GM21737 (cell line): ENCODE results near the gene PCDHGA6.
"Not testable (repeated sequence)": the region's sequence is repeated elsewhere in the genome, so short reads cannot be mapped to it uniquely, and the experiment has no call there.

Source experiments
- ATAC-seq: cut with Tn5 transposase; IDR thresholded peaks from one replicate; pipeline ENCODE4 v1.9.1; 2021; ENCODE audit warnings: mild to moderate bottlenecking, moderate library complexity; ENCODE audit not compliant: unreplicated experiment

Gene PCDHGA6

DNA sequence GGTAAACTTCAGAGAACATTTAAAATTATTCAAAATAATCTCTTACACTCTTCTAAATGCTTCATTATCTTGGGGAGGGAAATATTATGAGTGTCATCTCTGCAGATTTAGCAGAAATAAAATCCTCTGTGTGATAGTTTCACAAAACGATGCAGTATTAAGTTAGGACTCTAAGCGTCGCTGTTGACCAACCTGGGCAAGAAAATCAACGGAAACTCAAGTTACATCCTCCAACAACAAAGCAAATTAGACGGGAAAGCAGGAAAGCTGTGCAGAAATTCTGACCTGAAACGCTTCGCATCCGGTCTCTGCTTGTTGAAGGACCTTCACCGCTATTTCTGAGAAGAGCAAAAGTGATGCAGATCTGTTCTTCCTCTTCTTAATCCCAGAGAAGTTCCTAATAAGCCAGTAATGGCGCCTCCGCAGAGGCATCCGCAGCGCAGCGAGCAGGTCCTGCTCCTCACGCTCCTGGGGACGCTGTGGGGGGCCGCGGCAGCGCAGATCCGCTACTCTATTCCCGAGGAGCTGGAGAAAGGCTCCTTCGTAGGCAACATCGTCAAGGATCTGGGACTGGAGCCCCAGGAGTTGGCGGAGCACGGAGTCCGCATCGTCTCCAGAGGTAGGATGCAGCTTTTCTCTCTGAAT is at the start of gene PCDHGA6:
TSS of gene PCDHGA6 (plus strand) at position 219 of the 645 bp plus-strand sequence. CDS start at position 412, 193 bp downstream.
- ATAC-seq = no peak

DNA sequence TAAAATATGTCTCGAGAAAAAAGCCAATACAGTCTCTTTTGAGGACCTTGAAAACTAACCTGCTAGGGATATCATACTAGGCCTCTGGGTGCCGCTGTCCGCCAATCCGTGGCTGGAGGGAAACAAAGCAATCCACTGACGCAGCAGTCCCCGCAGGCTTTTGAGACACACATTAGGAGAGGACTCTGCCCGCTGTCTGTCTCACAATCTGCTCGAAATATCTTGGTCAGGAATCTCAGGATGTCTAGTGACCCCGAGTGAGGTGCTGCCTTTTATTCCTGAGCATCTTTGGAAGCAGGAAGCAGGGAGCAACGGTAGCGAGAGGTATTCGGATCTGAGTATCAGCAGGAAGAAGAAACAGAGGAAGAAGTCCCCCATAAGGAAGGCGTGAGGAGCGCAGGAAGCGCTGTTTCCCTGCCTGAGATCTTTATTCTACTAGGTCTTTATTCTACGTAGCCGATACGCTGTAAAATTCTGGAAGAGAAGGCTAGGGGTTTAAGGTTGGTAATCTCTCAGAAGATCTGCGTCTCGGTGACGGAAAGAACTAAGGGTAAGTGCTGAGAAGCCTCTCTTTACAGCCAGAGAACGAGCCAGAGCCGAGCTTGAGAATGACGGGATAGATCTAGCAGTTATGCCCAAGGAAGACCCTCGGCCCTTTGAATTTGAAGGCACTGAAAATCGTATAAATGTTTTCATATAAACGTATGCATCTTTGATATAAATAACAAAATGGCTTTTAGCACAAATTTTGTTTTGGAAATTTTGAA is 47.4 kb upstream of the PCDHGA6 start:
- ATAC-seq = no peak

DNA sequence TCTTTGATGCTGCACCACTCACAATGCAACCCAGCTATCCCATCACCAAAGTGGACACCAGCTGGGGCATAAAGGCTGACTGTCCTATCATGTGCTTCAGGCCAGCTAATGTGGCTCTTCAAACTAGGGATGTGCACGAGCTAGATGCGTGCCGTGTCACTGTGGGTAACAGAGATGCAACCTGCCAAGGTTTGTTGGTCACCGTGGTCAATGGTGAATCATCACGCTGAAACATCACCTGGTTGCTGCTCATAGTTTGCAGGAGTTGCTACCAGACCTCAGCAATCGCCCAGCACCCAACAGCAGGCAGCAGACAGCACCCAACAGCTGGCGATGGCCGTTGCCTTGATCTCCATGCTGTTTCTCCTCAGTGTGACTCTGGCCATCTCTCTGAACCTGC is 45.5 kb upstream of the PCDHGA6 start:
- no peak for ATAC-seq

DNA sequence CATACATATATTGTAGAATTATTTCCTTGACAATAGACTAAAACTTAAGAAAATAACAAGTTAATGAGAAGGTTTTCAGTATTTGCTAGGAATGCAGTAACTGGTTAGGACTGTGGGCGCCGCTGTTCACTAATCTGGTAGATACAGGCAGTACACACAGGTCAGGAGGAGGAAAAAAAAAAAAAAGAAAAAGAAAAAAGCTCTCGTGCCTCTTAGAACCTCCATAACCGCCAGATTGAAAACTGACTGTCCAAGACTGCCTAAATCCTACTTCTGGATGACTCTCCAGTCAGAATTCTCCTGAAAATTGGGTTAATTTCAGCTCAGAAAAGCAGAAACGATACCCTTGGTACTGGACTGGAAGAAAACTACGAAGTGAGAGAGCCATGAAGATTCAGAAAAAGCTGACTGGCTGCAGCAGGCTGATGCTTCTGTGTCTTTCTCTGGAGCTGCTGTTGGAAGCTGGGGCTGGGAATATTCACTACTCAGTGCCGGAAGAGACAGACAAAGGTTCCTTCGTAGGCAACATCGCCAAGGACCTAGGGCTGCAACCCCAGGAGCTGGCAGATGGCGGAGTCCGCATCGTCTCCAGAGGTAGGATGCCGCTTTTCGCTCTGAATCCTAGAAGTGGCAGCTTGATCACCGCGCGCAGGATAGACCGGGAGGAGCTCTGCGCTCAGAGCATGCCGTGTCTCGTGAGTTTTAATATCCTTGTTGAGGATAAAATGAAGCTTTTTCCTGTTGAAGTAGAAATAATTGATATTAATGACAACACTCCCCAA is 43.2 kb upstream of the PCDHGA6 start, which contains the start of gene PCDHGA1:
TSS of gene PCDHGA1 (plus strand) at position 216 of the 782 bp plus-strand sequence.
- ATAC-seq = no peak

DNA sequence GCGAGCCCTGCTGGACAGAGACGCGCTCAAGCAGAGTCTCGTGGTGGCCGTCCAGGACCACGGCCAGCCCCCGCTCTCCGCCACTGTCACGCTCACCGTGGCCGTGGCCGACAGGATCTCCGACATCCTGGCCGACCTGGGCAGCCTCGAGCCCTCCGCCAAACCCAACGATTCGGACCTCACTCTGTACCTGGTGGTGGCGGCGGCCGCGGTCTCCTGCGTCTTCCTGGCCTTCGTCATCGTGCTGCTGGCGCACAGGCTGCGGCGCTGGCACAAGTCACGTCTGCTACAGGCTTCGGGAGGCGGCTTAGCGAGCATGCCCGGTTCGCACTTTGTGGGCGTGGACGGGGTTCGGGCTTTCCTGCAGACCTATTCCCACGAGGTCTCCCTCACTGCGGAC is 41.1 kb upstream of the PCDHGA6 start:
- not testable (repeated sequence) for ATAC-seq

DNA sequence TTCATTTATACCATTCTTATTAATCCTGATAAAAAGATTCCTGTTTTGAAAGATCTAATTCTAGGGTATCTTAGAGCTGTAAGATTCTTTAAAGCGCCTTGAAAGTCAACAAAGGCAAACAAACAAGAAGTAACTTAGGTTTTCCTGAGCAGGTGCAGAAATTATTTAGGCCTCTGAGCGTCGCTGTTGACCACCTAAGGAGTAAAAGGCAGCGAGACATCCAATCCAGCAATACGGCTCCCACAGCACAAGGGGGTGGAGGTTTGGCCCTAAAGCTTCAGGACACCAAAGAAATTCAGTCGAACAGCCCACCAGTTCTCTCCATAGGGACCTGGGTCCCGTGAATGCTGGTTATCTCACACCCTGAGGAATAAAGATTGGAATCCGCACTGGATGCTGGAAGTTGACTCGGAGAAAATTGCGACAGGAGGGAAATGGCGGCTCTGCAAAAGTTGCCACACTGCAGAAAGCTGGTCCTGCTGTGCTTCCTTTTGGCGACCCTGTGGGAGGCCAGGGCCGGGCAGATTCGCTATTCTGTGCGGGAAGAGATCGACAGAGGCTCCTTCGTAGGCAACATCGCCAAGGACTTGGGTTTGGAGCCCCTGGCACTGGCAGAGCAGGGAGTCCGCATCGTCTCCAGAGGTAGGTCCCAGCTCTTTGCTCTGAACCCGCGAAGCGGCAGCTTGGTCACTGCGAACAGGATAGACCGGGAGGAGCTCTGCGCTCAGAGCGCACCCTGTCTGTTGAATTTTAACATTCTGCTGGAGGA is 35.0 kb upstream of the PCDHGA6 start, which contains the start of gene PCDHGA2:
TSS of gene PCDHGA2 (plus strand) at position 223 of the 769 bp plus-strand sequence.
- ATAC-seq = no peak

DNA sequence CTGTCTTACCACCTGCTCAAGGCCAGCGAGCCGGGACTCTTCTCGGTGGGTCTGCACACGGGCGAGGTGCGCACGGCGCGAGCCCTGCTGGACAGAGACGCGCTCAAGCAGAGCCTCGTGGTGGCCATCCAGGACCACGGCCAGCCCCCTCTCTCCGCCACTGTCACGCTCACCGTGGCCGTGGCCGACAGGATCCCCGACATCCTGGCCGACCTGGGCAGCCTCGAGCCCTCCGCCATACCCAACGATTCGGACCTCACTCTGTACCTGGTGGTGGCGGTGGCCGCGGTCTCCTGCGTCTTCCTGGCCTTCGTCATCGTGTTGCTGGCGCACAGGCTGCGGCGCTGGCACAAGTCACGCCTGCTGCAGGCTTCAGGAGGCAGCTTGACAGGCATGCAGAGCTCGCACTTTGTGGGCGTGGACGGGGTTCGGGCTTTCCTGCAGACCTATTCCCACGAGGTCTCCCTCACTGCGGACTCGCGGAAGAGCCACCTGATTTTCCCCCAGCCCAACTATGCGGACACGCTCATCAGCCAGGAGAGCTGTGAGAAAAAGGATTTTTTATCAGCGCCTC is 32.8 kb upstream of the PCDHGA6 start:
- ATAC-seq = not testable (repeated sequence)

DNA sequence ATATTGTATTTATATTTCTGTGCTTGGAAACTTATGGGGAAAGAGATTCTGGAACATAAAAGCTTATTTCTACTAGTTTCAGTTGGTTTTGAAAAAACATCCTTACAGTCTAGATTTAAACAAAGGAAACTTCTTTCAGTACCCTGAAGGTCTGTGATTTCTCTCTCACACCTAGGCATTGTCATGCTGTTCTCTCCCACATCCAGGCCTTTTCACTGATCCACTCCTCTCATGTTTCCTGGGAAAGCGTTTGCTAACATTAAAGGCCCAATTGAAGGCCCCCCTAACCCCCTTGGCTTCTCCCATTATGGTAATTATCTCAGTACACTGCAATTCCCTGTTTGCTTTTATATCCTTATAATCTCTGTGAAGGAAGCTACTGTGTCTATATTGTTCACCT is 30.9 kb upstream of the PCDHGA6 start:
- no peak for ATAC-seq

DNA sequence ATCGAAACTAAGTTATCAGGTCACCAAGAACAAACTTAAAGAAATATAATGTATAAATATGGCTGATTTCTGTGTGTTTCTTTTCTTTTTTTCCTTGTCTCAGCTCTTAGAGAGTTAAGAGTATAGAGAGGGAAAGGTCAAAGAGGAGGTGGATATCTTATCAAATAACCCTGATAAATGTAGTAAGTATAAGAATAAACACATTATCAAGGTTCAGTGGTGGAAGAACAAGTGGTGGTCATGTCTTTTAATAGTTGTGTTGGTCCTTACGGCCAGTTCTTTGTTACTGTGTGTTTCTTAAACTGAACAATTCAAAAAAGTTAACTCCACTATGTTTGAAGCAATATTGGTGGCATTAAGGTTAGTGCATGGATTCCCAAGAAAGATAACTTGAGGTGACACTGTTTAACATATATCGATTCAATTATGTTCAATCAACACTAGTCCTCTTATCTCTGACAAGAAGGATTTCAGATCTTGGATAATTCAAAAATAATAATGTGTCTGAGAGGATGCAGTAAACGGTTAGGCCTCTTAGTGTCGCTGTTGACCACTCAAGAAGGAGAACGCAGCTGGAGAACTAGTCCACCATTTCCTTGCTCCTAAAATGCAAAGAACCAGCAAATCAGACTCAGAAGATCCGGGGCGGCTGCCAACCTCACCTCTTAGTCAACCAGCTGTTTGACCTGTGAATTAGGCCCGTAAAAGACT is 30.3 kb upstream of the PCDHGA6 start, which contains the start of gene PCDHGA3:
TSS of gene PCDHGA3 (plus strand) at position 588 of the 711 bp plus-strand sequence. CDS start 205 bp downstream, outside the sequence.
- ATAC-seq = no peak

DNA sequence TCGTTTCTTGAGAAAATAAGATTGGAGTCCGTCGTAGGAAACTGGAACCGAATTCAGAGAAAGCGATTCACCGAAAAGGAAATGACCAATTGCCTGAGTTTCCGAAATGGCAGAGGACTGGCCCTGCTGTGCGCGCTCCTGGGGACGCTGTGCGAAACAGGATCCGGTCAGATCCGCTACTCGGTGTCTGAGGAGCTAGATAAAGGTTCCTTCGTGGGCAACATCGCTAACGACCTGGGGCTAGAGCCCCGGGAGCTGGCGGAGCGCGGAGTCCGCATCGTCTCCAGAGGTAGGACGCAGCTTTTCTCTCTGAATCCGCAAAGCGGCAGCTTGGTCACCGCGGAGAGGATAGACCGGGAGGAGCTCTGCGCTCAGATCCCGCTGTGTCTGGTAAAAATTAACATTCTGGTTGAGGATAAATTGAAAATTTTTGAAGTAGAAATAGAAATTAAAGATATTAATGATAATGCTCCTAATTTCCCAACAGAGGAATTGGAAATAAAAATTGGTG is 29.7 kb upstream of the PCDHGA6 start:
- ATAC-seq = no peak

DNA sequence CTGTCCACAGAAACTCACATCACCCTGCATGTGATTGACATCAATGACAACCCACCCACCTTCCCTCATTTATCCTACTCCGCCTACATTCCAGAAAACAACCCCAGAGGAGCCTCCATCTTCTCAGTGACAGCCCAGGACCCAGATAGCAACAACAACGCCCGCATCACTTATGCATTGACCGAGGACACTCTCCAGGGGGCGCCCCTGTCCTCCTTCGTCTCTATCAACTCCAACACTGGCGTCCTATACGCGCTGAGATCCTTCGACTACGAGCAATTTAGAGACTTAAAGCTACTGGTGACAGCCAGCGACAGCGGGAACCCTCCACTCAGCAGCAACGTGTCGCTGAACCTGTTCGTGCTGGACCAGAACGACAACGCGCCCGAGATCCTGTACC is 28.4 kb upstream of the PCDHGA6 start:
- no peak for ATAC-seq

DNA sequence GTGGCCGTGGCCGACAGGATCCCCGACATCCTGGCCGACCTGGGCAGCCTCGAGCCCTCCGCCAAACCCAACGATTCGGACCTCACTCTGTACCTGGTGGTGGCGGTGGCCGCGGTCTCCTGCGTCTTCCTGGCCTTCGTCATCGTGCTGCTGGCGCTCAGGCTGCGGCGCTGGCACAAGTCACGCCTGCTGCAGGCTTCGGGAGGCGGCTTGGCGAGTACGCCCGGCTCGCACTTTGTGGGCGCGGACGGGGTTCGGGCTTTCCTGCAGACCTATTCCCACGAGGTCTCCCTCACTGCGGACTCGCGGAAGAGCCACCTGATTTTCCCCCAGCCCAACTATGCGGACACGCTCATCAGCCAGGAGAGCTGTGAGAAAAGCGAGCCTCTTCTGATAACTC is 27.7 kb upstream of the PCDHGA6 start:
- not testable (repeated sequence) for ATAC-seq

DNA sequence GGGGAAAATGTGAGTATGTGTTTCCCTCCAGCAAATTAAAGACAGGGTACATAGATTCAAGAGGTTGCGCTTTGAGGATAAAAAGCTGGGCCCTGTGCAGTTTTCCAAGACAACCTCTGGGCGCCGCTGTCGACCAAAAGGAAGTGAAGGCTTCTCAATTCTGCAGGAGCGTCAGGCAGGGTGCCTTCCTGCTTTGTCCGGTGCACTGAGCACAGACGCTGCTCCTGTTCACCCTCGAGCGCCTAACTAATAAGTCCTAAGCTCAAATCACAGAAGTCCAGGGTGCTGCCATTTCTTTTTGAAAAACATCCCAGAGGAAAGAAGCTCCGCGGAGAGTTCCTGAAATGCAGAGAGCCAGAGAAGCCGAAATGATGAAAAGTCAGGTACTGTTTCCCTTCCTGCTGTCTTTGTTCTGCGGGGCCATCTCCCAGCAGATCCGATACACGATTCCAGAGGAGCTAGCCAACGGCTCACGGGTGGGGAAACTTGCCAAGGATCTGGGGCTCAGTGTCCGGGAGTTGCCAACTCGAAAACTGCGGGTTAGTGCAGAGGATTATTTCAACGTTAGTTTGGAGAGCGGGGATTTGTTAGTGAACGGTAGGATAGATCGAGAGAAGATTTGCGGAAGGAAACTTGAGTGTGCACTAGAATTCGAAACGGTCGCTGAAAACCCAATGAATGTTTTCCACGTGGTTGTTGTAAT is 23.6 kb upstream of the PCDHGA6 start, which contains the start of gene PCDHGB1:
TSS of gene PCDHGB1 (plus strand) at position 183 of the 703 bp plus-strand sequence. CDS start at position 345, 162 bp downstream.
- ATAC-seq = no peak

DNA sequence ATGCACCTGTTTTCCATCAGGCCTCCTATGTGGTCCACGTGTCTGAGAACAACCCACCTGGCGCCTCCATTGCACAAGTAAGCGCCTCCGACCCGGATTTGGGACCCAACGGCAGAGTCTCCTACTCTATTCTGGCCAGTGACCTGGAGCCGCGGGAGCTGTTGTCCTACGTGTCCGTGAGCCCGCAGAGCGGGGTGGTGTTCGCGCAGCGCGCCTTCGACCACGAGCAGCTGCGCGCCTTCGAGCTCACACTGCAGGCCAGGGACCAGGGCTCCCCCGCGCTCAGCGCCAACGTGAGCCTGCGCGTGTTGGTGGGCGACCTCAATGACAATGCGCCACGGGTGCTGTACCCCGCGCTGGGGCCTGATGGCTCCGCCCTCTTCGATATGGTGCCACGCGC is 22.1 kb upstream of the PCDHGA6 start:
- no peak for ATAC-seq

DNA sequence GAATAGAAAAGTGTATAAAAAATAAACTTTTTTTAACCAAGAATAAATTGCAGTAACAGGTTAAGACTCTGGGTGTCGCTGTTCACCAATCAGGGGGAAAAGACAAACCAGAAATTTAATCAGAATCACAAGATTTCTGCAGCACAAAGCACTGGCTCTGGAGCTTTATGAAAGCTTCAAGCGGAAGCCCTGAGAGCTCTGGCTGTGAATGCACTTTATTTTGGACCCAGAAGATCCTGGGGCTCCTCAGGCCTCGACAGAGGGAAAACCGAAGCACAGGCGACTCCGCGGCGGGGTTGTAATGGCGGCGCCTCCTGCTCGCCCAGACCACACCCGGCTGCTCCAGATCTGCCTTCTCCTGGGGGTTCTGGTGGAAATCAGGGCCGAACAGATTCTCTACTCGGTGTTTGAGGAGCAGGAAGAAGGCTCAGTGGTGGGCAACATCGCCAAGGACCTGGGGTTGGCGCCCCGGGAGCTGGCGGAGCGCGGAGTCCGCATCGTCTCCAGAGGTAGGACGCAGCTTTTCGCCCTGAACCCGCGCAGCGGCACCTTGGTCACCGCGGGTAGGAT is 18.7 kb upstream of the PCDHGA6 start, which contains the start of gene PCDHGA4:
TSS of gene PCDHGA4 (plus strand) at position 122 of the 570 bp plus-strand sequence. CDS start at position 209, 87 bp downstream.
- ATAC-seq = no peak

DNA sequence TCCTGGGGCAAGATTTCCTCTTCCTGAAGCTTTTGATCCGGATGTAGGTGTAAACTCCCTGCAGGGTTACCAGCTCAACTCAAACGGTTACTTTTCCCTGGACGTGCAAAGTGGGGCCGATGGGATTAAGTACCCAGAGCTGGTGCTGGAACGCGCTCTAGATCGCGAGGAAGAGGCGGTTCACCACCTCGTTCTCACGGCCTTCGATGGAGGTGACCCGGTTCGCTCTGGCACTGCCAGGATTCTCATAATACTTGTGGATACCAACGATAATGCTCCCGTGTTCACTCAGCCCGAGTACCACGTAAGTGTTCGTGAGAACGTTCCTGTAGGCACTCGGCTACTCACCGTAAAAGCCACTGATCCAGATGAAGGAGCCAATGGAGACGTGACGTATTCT is 18.1 kb upstream of the PCDHGA6 start:
- no peak for ATAC-seq

DNA sequence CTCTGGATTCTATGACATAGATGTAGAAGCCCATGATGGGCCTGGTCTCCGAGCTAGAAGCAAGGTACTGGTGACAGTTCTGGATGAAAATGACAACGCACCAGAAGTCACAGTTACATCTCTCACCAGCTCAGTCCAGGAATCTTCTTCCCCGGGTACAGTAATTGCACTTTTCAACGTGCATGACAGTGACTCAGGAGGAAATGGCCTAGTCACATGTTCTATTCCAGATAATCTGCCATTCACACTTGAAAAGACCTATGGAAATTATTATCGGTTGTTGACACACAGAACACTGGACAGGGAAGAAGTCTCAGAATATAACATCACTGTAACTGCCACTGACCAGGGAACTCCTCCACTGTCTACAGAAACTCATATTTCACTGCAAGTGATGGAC is 17.6 kb upstream of the PCDHGA6 start:
- ATAC-seq = no peak

DNA sequence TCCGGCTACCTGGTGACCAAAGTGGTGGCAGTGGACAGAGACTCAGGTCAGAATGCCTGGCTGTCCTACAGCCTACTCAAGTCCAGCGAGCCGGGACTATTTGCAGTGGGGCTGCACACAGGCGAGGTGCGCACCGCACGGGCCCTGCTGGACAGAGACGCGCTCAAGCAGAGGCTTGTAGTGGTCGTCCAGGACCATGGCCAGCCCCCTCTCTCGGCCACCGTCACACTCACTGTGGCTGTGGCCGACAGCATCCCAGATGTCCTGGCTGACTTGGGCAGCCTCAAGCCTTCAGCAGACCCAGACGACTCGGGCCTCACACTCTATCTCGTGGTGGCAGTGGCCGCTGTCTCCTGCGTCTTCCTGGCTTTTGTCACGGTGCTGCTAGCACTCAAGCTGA is 16.7 kb upstream of the PCDHGA6 start:
- ATAC-seq = no peak
